ENCODE results near the gene EPC2.

EPC2 gene

DNA sequence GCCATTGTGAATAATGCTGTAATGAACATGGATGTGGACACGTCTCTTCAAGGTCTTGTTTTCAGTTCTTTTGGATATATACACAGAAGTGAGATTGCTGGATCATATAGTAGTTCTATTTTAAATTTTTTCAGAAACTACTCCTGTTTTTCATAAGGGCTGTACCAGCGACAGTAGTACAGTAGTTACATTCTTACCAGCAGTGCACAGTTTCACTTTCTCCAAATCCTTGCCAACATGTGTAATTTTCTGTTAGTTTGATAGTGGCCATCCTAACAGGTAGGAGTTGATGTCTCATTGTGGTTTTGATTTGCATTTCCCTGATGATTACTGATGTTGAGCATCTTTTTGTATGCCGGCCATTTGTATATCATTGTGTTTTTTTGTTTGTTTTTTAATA, 81.7 kb downstream of the EPC2 start:
- TF ChIP-seq, protein P1, sequence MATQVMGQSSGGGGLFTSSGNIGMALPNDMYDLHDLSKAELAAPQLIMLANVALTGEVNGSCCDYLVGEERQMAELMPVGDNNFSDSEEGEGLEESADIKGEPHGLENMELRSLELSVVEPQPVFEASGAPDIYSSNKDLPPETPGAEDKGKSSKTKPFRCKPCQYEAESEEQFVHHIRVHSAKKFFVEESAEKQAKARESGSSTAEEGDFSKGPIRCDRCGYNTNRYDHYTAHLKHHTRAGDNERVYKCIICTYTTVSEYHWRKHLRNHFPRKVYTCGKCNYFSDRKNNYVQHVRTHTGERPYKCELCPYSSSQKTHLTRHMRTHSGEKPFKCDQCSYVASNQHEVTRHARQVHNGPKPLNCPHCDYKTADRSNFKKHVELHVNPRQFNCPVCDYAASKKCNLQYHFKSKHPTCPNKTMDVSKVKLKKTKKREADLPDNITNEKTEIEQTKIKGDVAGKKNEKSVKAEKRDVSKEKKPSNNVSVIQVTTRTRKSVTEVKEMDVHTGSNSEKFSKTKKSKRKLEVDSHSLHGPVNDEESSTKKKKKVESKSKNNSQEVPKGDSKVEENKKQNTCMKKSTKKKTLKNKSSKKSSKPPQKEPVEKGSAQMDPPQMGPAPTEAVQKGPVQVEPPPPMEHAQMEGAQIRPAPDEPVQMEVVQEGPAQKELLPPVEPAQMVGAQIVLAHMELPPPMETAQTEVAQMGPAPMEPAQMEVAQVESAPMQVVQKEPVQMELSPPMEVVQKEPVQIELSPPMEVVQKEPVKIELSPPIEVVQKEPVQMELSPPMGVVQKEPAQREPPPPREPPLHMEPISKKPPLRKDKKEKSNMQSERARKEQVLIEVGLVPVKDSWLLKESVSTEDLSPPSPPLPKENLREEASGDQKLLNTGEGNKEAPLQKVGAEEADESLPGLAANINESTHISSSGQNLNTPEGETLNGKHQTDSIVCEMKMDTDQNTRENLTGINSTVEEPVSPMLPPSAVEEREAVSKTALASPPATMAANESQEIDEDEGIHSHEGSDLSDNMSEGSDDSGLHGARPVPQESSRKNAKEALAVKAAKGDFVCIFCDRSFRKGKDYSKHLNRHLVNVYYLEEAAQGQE (IDR thresholded peaks at IDR 0.05; ENCODE audit: insufficient replicate concordance, low read depth), result no peak
- no peak for TF ChIP-seq GABPA (IDR thresholded peaks at IDR 0.05; ENCODE audit: low read depth)
- TF ChIP-seq, protein P2, sequence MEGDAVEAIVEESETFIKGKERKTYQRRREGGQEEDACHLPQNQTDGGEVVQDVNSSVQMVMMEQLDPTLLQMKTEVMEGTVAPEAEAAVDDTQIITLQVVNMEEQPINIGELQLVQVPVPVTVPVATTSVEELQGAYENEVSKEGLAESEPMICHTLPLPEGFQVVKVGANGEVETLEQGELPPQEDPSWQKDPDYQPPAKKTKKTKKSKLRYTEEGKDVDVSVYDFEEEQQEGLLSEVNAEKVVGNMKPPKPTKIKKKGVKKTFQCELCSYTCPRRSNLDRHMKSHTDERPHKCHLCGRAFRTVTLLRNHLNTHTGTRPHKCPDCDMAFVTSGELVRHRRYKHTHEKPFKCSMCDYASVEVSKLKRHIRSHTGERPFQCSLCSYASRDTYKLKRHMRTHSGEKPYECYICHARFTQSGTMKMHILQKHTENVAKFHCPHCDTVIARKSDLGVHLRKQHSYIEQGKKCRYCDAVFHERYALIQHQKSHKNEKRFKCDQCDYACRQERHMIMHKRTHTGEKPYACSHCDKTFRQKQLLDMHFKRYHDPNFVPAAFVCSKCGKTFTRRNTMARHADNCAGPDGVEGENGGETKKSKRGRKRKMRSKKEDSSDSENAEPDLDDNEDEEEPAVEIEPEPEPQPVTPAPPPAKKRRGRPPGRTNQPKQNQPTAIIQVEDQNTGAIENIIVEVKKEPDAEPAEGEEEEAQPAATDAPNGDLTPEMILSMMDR (IDR thresholded peaks at IDR 0.05; ENCODE audit: insufficient read depth, low read length), result no peak
- no peak for TF ChIP-seq SPI1 (IDR thresholded peaks at IDR 0.05; ENCODE audit: borderline replicate concordance, low read depth)
- no peak overlapping the region for H3K27ac ChIP-seq (replicated peaks)
- no peak for DNase-seq (ENCODE audit: low read depth in 1 of 2, low spot score in 1 of 2)
- no peak overlapping the region for H3K4me3 ChIP-seq (replicated peaks; ENCODE audit: insufficient read depth, low read length)
- no peaks in the 10 kb centered on the region for H3K27me3 ChIP-seq (ENCODE audit: insufficient read depth, poor library complexity, severe bottlenecking)

DNA sequence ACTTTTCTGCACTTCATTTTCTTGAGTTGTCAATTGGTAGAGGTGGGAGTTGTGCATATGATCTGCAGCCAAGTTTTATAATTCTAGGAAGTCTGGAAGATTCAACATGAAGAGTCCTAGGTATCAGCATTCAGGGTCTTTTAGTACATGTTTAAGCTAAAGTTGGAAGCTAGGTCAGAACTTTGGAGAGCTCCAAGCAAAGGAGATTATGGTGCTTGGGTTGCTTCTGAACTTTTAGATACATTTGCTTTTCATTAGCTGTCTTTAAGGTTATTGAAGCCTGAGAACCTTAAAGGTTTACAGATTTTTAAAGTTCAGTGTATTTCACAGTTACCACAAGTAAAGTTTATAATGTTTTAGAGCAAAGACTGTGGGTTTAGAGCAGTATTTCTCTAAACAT, 85.5 kb downstream of the EPC2 start:
- no peak for DNase-seq (ENCODE audit: low read depth in 1 of 2, low spot score in 1 of 2)
- H3K27me3 ChIP-seq (ENCODE audit: insufficient read depth, poor library complexity, severe bottlenecking), result no peaks in the 10 kb centered on the region
- TF ChIP-seq, protein P2 (IDR thresholded peaks at IDR 0.05; ENCODE audit: insufficient read depth, low read length), result no peak
- no peak for TF ChIP-seq SPI1 (IDR thresholded peaks at IDR 0.05; ENCODE audit: borderline replicate concordance, low read depth)
- no peak for TF ChIP-seq GABPA (IDR thresholded peaks at IDR 0.05; ENCODE audit: low read depth)
- TF ChIP-seq, protein P1 (IDR thresholded peaks at IDR 0.05; ENCODE audit: insufficient replicate concordance, low read depth), result peak; percentile 89
- TF ChIP-seq POLR2AphosphoS5 (IDR thresholded peaks at IDR 0.05; ENCODE audit: low read depth), result no peak
- H3K4me3 ChIP-seq (replicated peaks; ENCODE audit: insufficient read depth, low read length), result no peak overlapping the region
- H3K27ac ChIP-seq (replicated peaks), result no peak overlapping the region

DNA sequence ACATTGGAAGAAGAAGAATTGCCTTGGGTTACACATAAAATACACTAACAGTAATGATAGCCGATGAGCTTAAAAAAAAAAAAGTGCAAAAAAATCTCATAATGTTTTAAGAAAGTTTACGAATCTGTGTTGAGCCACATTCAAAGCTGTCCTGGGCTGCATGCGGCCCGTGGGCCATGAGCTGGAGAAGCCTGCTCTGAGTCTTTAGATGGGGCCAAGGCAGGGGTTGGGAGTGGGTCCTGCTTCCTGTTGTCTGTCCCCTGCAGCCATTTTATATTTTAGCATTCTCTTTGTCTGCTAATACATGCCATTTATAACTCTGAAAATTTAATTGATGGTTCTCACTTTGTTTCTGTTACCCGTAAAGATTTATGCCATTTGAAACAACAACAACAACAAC, 93.2 kb downstream of the EPC2 start:
- H3K4me3 ChIP-seq (replicated peaks; ENCODE audit: insufficient read depth, low read length), result no peak overlapping the region
- no peaks in the 10 kb centered on the region for H3K27me3 ChIP-seq (ENCODE audit: insufficient read depth, poor library complexity, severe bottlenecking)
- no peak overlapping the region for H3K27ac ChIP-seq (replicated peaks)
- no peak for DNase-seq (ENCODE audit: low read depth in 1 of 2, low spot score in 1 of 2)
- TF ChIP-seq POLR2AphosphoS5 (IDR thresholded peaks at IDR 0.05; ENCODE audit: low read depth), result no peak

DNA sequence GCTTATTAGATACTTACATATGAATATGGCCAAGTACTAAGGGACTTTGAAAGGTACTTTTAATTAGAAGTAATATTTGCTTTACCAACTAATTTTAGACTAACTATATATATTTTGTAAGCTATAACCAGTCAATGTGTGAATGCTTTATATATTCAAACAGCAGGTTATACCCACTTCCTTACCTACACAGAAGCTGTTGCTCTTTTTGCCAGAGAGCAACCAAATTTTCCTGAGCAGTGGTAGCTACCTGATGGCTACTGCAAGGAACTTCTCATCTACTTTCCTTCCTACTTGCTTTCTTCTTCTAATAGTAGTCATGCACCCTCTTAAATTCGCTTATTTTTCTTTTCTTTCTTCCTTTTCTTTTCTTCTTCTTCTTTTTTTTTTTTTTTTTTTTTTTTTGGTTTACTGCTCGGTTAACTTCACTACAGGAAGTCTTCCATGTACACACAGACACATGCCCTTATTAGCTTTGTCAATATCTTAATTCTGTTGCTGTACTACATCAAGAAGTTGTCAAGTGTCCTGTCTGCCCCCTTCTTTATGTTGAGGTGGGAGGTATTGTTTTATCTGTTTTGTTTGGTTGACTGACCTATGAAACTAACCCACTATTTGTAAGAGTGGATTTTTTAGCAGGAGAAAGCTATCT, 95.0 kb downstream of the EPC2 start:
- Histone ChIP-seq H3K27ac (replicated peaks) (no peak overlapping the region), H3K27me3 (ENCODE audit: insufficient read depth, poor library complexity, severe bottlenecking) (no peaks in the 10 kb centered on the region), H3K4me3 (replicated peaks; ENCODE audit: insufficient read depth, low read length) (no peak overlapping the region)
- no peak for TF ChIP-seq SPI1 (IDR thresholded peaks at IDR 0.05; ENCODE audit: borderline replicate concordance, low read depth)
- TF ChIP-seq, protein P2 (IDR thresholded peaks at IDR 0.05; ENCODE audit: insufficient read depth, low read length), result no peak
- TF ChIP-seq POLR2AphosphoS5 (IDR thresholded peaks at IDR 0.05; ENCODE audit: low read depth), result no peak
- TF ChIP-seq, protein P1 (IDR thresholded peaks at IDR 0.05; ENCODE audit: insufficient replicate concordance, low read depth), result no peak
- no peak for TF ChIP-seq GABPA (IDR thresholded peaks at IDR 0.05; ENCODE audit: low read depth)
- no peak for DNase-seq (ENCODE audit: low read depth in 1 of 2, low spot score in 1 of 2)

All from HL-60 (cell line).